Upper lobe of right lung (tissue), 1 donor: ENCODE measurements around the gene TNNT3. TPM values are rescaled to one million over a fixed set of nuclear protein-coding genes. Genes with fewer than 3 reads are reported as not detected.

Experiments
- ATAC-seq: fragments of 200-7000 bp; cut with Tn5 transposase; one replicate; pipeline ENCODE4 v1.9.1; 2020; ENCODE audit warnings: mild to moderate bottlenecking, moderate library complexity
- DNase-seq: peaks from one replicate; pipeline ENCODE4 v3.0.0-alpha.2; 2020
- H3K27ac ChIP-seq: fragments of 200-600 bp; one replicate; pipeline ENCODE4 v1.8.0; 2022
- H3K27me3 ChIP-seq: fragments of 200-600 bp; one replicate; pipeline ENCODE4 v1.8.0; 2022; ENCODE audit warnings: mild to moderate bottlenecking
- H3K36me3 ChIP-seq: fragments of 200-600 bp; one replicate; pipeline ENCODE4 v1.8.0; 2022
- H3K4me1 ChIP-seq: fragments of 200-600 bp; one replicate; pipeline ENCODE4 v1.8.0; 2022
- H3K4me3 ChIP-seq: fragments of 200-600 bp; one replicate; pipeline ENCODE4 v1.8.0; 2022; ENCODE audit warnings: mild to moderate bottlenecking
- H3K9me3 ChIP-seq: fragments of 200-600 bp; one replicate; pipeline ENCODE4 v1.8.0; 2022
- CTCF ChIP-seq: fragments of 200-600 bp; IDR thresholded peaks from one replicate; pipeline ENCODE4 v1.8.0; 2022; ENCODE audit warnings: antibody characterized with exemption
- intact Hi-C: fragments of 100-400 bp; cut with DNase I; formaldehyde crosslinking; loops from one replicate; pipeline ENCODE4 v1.11.0; 2022
- total RNA-seq: library from RNA; stranded (reverse); fragmentation: NEBNext Ultra II Directional; extraction: Animal tissue kit (Norgen Biotek cat#: 25700); gene quantifications from one replicate; pipeline ENCODE4 v1.2.1, GENCODE V29; 2021
- donor health status: DM: no; HTN: yes; CAD: no; lungs with severe emphysema.

The TNNT3 gene
- total RNA-seq, 1 donor from 2014 or later = 0.43 TPM

- Histone ChIP-seq H3K9me3 (no peaks in the 10 kb centered on the region), H3K27ac (no peak overlapping the region), H3K27me3 (no peaks in the 10 kb centered on the region), H3K36me3 (no peaks in the 10 kb centered on the region), H3K4me3 (no peak overlapping the region), H3K4me1 (no peaks in the 10 kb centered on the region)
- TF ChIP-seq CTCF = no peak
- DNase-seq = peak; percentile 68
- ATAC-seq = peak; percentile 35
- intact Hi-C loops = no loop called here
Measured at GRCh38 chr11:1948389-1948788, 28.9 kb downstream of the TNNT3 start.

GRCh38 chr11:1949302-1949701 lies 29.8 kb downstream of the TNNT3 start:
- TF ChIP-seq CTCF = no peak
- H3K36me3 ChIP-seq = no peaks in the 10 kb centered on the region
- H3K27ac ChIP-seq = no peak overlapping the region
- ATAC-seq = no peak
- intact Hi-C loops = no loop called here
- no peaks in the 10 kb centered on the region for H3K9me3 ChIP-seq
- DNase-seq = peak; percentile 32
- H3K4me3 ChIP-seq = no peak overlapping the region
- H3K4me1 ChIP-seq = no peaks in the 10 kb centered on the region
- H3K27me3 ChIP-seq = no peaks in the 10 kb centered on the region

GRCh38 chr11:1949922-1950321 lies 30.4 kb downstream of the TNNT3 start:
- intact Hi-C loops = no loop called here

GRCh38 chr11:1952806-1953482 lies 33.4 kb downstream of the TNNT3 start:
- Histone ChIP-seq H3K36me3 (no peaks in the 10 kb centered on the region), H3K4me3 (no peak overlapping the region), H3K9me3 (no peaks in the 10 kb centered on the region), H3K27ac (no peak overlapping the region), H3K4me1 (no peaks in the 10 kb centered on the region), H3K27me3 (no peaks in the 10 kb centered on the region)
- DNase-seq = peak; percentile 37
- no peak for ATAC-seq
- intact Hi-C loops = no loop called here
- TF ChIP-seq CTCF = no peak

More at GRCh38 chr11:1949922-1950321, 30.4 kb downstream of the TNNT3 start:
- no peaks in the 10 kb centered on the region for H3K4me1 ChIP-seq
- H3K4me3 ChIP-seq = no peak overlapping the region
- no peak for DNase-seq
- no peaks in the 10 kb centered on the region for H3K9me3 ChIP-seq
- H3K36me3 ChIP-seq = no peaks in the 10 kb centered on the region
- ATAC-seq = peak; percentile 40
- TF ChIP-seq CTCF = no peak
- no peaks in the 10 kb centered on the region for H3K27me3 ChIP-seq
- no peak overlapping the region for H3K27ac ChIP-seq

GRCh38 chr11:1953489-1954266 lies 34.2 kb downstream of the TNNT3 start:
- Histone ChIP-seq H3K27me3 (no peaks in the 10 kb centered on the region), H3K9me3 (no peaks in the 10 kb centered on the region), H3K36me3 (no peaks in the 10 kb centered on the region), H3K4me3 (no peak overlapping the region), H3K27ac (no peak overlapping the region), H3K4me1 (no peaks in the 10 kb centered on the region)
- peak; percentile 72 for ATAC-seq
- intact Hi-C loops = no loop called here
- TF ChIP-seq CTCF = peak; percentile 29
- peak; percentile 63 for DNase-seq
